Activated CD8-positive, alpha-beta memory T cell treated with anti-CD3 and anti-CD28 coated beads for 4 hours (primary cell): ENCODE results near the gene CHDH.

ENCODE experiments used
- DNase-seq, 2 donors: peaks; one replicate each; pipeline ENCODE4 v3.0.0-alpha.2; 2020; ENCODE audit warnings: low read depth in 2 of 2

Gene CHDH

DNA sequence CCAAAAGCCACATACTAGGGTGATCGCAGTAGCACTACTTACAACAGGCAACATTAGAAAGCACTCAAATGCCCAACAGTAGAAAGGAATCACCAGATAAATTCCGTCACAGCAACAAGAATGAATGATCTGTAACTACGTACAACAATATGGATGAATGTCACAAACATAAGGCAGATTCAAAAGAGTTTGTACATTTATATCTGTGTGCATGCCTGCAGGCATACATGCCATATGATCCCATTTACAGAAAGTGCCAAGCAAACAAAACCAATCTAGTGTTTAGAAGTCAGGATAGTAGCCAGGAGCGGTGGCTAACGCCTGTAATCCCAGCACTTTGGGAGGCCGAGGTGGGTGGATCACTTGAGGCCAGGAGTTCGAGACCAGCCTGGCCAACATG lies 3.7 kb upstream of the CHDH start:
- DNase-seq = no peak

DNA sequence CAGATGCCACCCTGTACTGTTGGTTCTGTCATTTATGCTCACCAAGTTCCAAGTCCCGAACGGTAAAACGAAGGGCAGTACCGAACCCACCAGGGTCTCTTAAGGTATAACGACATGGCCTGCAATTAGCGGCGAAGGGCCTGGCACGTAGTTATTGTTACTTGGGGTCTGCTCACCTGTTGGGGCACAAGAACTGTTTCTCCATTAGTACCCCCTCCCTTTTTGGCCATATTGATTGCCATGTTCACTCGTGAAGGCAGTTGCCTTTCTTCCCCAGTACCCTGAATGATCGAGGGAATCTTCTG lies 584 bp upstream of the CHDH start:
- DNase-seq = no peak

DNA sequence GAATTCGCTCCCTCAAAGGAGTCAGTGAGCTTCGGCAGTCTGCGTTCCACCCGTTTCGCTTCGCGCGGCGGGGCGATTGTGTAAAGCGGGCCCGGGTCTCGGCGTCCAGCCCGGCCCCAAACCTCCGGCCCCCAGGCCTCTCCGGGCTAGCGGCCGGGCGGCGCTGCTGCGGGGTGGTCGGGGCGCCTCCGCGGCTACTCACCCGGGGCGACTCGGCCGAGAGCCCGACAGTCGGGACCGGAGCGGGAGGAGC lies 412 bp downstream of the CHDH start:
- DNase-seq = no peak

DNA sequence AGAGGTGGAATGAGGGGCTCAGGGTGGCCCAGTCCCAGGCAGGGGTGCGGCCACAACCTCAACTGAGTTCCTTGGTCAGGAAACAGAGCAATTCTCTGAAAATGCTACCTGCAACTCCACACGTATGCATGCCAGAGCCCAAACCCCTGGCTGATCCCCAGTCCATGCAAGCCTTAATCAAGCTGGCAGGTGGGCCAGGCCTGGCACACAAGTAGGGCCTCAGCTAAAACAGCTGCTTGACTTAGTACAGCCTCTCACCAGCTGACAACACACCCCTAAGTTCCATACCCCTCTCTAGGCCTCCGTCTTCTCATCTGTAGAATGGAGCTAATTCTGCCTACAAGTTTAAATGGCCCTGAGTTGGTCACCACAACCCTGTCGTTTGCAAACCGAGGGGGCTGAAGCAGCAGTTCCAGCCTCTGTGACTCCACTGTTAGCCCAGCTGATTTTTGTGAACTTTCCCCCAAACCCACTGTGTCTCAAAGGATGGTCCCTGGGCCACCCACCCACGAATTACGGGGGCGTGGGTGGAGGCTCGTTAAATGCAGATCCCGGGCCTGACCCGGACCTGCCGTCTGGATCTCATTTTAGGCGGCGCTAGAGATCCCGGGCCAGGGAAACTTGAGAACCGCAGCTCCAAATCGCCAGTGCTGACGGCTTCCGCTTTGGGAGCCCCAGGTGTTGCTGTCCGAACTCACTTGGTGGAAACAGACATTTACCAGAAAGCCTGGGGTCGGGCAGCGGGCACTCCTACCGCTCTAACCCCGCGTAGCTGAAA lies 927 bp downstream of the CHDH start:
- DNase-seq = no peak

DNA sequence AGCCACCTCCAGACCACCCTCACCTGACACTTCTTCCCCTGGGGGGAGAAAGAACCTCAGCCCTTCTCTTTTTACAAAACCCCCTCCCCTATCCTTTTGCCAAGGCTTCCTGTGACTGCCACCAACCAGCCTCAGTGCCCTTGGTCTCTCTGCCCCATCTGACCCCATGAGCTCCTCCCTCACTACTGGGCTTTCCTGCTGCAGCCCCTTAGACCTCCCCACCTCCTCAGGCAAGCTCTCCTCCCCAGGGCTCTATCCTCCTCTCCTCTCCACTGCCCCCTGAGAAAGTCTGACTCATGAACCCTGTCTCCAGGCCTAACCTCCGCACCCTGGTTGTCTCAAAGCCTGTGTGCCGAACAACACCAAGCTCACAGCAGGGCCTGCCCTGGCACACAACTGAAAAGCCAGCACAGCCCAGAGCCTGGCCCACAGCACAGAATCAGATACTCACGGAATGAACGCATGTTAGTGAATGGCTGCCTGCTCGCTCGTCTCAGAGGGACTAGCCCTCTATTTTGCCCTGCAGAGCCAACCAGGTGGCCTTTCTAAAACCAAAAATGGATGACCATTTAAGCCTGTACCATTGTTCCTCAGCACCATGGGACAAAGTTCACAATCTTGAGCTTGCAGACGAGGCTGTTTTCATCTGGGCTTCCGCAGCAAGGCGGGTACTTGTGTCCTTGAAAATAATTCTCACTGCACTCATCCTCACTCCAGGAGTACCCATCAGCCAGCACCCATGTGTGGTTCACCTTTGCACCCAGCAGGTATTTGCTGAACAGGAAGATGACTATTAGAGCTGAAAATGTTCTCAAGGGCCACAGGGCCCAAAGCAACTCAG lies 1.7 kb downstream of the CHDH start:
- DNase-seq = no peak

DNA sequence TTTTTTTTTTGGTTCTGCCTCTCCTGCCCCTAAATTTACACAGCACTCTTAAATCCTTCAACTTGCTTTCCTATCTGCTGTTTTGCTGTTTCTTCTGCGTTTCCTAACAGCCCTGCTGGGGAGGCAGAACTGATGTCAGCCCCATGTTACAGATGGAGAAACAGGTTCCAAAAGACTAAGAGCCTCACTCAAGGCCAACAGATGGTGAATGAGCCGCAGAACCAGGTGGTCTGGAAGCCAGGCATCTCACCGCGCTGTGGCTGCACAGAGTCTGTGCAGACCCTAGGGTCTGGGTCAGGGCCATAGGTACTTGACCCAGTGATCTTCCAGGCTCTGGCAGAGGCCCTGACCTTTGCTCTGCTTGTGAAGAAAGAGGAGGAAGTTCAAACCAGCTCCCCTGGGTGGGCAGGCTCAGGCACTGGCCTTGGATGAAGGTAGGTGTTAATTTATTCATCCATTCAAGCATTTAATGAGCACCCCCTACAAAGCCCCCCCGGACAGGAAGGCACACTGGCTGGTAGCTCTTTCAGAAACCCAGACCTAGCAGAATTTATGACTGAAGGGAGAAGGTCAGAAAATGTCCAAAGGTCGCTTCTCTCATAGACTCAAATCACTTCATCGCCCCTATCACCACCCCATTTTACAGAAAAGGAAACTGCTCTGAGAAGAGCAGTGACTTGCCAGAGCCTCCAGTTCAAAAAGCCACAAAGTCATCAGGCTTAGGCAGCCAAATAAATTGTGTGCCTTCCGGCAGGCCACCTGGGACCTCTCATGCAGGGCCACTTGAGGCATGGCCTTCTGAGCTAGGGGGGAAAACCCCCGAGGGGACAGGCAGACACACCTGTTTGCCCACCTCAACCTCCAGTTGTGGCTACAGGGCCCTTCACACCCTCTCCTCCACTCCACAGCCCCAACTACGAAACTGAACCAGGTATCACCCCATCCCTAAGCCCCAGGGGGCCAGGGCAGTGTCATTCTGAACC lies 2.7 kb downstream of the CHDH start:
- DNase-seq = no peak

DNA sequence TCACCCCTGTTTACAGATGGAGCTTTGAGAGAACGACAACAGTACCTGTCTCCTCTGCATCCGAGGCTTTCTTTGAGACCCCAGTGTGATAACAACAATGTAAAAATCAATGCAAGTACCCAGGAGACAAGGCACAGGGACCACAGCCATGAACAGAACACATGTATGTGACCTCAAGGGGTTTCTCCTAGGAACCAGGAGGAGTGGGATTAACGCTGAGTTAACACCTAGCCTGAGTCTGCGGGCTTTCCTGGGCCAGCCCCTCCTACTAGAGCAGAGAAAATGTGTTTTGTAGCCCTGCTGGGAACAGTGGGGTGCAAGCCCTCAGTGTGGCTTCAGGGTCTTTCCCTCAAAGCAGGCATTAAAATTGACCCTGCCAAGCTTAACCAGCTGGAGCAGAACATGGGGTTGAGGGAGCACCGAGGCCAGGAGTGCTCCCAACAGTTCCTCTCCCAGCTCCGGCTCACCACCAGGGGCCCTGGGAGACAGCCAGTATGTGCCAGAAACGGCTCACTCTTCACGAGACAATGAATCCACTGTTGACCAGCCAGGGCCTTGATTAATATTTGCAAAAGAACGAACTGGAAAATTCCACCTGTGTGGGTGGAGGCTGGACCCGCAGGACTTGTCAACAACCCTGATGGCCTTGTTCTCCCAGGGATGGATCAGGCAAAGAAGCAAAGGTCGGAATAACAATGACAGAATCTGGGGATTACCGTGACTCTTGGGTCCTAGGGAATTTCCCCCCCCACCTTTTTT lies 3.6 kb downstream of the CHDH start:
- DNase-seq = no peak

DNA sequence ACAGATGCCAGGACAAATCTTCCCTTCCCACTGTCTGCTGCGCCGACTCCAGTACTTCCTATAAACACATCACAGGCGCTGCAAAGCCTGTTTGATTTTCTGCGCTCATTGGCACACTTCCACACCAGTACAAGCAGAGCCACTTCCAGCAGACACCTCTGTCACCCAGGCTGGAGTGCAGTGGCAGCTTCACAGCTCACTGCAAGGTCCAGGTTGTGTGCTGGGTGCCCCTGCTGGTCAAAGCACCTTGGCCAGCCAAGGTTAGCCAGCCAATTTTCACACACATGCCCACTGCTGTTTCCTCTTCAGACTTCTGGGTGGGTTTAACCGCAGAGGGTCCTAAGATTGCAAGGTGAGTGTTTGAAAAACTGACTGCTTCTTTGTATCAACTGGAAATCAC lies 4.9 kb downstream of the CHDH start:
- no peak for DNase-seq

DNA sequence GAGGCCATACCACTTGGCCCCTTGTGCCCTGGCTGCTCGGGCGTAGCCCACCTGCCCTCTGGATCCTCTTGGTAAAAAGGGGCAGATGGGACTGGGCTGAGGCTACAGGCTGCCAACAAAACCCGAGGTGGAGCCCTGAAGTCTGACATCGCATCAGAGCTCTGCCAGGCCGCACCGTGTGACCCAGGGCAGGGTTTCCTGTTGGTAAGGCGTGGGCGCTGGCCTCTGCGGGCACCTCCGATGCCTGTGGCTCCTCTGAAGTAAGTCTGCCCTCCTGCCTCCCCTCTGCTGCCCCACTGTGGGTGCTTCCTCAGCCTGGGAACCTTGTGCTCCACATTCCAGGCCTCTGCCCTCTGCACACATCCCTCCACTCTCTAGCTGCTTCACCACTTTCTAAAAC lies 8.9 kb downstream of the CHDH start:
- no peak for DNase-seq

DNA sequence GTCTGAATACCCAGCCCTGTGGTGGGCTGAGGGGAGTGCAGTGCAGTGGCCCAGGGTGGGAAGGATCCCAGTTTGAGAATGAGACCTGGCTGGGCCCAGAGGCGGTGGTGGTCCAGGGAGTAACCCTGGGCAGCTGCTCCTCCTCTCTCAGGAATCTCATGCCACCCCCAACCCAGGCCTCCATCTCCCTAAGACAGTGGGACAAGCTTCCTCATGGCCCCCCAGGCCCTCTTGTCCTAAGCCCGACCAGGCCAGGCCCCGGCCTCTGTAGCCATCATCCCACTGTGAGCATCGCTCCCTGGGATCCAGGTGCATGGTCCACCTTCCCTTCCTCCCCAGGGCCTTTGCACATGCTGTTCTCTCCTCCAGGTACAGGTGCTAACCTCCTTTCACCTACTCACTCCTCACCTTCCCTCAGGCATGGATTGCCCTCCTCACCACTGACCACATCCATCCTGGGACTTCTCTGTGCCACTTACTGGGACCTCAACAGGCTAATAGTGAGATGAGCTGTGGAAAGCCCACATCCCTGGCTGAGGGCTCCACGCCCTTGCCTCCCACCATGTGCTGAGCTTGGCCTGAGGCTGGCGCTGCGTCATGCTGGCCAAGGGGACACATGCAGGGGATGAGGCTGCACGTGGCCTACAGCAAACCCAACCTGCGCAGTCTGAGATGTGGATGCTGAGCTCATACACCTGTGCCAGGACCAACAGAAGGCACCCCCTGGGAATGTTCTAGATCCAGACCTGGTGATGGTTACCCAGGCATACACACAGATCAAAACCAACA lies 9.9 kb downstream of the CHDH start:
- no peak for DNase-seq

DNA sequence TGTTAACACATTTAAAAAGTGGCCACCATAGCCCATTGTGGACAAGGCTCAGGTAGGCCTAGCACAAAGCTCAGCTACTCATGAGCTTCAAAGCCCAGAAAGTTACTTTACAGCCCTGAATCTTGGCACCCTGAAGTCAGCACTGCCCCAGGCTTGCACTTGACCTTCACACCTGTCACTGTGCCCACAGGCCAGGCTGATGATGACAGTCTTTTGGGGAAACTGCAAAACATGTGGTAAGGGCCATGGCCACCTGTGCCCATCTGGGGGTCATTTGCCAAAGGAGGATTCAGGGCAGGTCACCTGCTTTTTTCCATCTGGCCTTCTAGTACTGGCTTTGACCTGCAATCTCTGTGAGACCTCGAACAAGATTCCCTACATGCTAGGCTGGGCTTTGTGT lies 11.0 kb downstream of the CHDH start:
- DNase-seq = no peak

DNA sequence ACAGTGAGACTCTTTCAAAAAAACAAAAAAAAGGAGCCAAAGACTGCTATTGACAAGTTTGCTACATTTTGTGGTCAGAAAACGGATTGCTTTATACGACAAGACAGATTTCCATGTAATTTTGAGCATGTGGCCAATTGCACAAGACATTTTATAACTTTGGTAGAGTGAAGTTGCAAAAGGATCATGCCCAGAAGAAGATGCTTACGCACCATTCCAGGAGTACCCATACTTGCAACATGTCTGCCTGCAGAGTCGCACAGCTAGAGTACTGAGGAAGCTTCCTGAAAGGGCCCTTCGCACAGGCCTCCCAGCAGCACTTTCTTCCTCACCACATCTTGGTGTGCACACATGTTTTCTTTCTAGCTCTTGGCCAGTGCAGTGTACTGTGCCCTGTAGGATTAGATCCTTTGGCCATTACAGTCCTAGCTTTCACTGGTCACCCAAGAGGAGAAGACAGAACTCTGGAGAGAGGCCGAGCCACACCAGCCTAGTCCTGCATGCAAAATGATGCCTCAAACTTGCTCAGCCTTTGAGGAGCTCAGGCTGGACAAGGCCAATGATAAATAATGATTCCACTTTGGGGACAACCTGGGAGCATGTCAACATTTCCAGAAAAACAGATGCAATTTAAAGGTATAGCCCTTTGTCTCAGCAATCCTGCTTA lies 11.7 kb downstream of the CHDH start:
- DNase-seq = no peak

DNA sequence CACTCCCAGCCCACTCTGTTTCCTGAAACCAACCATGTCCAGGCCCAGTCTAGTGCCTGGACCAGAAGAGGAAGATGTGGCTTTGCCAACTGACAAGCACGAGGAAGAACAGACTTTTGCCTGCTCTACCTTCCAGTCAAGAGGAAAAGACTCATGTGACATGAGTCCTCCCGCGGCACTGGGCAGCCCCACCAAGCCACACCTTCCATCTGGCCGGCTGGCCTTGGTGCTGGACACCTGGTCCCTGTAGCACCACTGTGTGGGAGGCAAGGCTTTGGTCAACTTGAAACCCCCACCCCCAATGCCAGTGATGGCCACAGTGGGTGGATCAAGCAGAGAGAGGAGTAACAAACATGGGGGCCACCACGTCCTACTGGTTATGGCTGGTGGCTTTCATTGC lies 12.5 kb downstream of the CHDH start:
- no peak for DNase-seq

DNA sequence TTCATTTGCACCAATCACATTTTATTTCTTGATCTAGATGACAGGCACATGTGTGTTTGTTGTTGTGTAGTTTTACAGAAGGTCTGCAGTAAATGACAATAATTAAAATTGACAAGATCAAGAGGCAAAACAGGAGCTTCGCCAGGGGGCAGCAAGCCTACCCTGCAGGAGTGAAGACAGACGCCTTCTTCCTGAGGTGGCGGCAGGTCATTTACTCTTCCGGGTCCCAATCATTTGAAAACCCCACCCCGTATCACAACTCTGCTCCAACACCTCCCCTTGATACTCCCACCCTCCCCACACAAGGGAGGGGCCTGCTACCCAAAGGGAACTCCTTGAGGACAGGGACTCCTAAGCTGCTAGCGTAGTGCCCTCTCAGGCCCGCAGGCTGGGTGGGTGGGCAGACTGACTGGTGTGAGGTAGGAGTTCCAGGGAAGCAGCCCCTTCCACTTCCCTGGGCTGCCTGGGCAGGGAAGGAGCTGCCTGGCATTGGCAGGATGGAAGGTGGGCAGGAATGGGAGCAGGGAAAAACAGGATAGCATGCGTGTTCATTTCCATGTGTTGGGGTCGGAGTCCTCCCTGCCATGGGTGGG lies 13.1 kb downstream of the CHDH start:
- DNase-seq = no peak

DNA sequence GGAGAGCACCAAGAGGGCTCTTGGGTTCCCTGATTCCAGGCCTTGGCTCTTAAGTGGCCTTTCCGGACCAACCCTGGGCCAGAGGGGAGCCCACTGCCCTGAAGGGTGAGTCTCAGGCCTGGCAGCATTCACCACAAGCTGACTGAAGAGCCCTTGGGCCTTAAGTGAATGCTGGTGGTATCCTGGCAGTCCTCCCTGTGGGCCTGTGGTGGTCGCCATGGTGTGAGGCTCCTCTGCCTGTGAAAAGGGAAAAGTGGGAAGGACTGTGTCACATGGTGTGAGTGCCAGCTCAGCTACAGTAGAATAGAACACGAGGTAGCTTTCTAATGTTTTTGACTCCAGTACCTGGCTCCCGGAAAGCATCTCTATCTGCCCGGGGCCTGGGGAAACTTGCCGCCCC lies 15.3 kb downstream of the CHDH start:
- DNase-seq = no peak

DNA sequence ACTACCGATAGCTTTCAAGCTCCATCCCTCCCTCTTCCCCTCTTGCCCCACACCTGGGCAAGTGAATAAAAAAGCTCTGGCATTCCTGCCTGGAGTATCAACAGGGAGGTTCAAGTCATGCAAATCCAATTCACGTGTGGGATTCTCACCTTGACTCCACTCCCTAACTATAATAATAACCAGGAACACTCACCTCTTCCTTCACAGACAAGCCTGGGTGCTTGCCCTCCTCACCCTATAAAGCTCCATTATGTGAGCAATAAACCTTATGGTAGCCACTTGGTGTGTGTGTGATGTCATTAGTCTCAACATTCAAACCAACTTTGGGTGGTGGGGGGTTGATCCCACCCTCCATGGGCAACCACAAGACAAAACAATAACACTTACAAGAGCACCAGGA lies 16.6 kb downstream of the CHDH start:
- no peak for DNase-seq

DNA sequence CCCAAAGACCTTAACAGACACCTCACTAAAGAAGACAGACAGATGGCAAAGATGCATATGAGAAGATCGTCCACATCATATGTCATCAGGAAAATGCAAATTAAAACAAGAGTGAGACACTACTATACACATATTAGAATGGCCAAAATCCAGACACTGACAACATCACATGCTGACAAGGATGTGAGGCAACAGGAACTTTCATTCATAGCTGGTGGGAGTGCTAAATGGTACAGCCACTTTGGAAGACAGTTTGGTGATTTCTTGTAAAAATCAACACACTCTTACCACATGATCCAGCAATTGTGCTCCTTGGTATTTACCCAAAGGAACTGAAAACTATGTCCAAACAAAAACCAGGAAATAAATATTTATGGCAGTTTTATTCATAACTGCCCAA lies 17.6 kb downstream of the CHDH start:
- DNase-seq = no peak

DNA sequence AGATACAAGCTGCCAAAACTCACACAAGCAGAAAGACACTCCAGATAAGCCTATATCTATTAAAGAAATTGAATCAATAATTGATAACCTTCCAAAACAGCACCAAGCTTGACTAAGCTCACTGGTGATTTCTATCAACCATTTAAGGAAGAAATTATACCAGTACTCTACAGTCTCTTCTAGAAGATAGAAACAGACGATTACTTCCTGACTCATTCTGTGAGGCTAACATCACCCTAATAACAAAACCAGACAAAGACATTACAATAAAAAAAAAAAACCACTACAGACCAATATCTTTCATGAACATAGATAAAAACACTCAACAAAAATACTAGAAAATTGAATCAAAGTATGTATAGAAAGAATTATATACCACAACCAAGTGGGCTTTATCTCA lies 20.2 kb downstream of the CHDH start:
- DNase-seq = no peak

DNA sequence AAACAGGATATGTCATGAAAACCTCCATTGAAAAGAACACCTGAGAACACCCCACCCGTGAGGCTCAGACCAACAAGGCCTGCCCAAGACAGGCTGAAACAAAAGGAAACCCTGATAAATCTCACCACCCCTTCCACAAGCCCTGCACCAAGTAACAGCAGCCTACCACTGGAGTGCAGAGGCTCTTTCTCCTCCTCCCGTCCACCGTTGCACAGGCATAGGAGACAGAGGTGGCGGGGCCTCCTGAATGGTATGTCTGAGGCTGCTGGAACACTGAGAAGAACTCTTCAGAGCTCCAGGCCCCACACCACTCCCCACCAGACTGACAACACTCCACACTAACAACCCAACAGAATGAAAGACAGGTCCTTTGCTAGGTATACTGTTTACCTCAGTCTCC lies 21.4 kb downstream of the CHDH start:
- DNase-seq = no peak

DNA sequence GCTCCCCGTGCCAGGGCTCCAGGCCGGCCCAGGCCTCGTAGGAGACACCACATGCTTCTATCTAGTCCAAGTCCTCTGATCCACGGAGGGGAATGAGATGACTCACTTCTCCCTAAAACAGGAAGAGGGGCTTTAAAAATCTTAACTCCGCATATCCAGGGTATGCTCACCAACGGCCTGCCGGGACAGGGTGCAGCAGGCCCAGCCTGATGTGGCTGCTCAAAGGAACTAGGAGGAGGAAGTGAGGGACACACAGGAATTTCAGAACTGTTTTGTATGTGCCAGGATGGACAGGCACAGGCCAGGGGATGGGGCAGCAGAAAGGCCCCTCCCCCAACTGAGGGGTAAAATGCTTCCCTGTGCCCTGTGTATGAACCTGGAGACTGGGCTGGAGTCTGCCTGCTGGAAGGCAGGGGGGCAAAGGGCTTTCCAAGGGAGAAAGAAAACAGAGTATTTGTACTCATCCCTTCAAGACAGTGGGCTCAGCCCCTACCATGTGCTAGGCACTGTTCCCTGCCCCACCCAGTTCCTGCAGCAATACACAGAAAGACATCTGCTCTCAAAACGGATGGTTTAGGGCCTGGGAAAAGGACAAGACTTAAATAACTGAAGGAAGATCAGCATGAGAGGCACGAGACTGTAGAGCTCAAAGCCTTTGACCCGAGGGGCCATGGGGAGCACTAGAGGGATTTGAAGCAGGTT lies 22.1 kb downstream of the CHDH start:
- DNase-seq = no peak
